Small intestine (tissue), 7 donors: ENCODE measurements around the gene VIT. TPM values are rescaled to one million over a fixed set of nuclear protein-coding genes. Genes with fewer than 3 reads are reported as not detected.
A peak's percentile ranks its signal among the peaks of the same experiment; 100 is the strongest.

Experiments used
- DNase-seq, 2 donors: peaks; one replicate each; pipeline versions ENCODE4 v3.0.0 to v3.0.0-alpha.2; 2013
- FAIRE-seq: peaks from 2 replicates; lab custom pipeline; 2012; peaks lifted over from hg19 to GRCh38; lab: Jason Lieb, UNC
- H3K27ac ChIP-seq, 3 donors: one replicate each; pipeline ENCODE4 v1.5.1; 2013; ENCODE audit warnings: low read length in 2 of 3, mild to moderate bottlenecking in 2 of 3, control low read depth in 1 of 3, inconsistent platforms in 1 of 3, low read depth in 1 of 3, moderate library complexity in 1 of 3
- H3K27me3 ChIP-seq, 3 donors: one replicate each; pipeline ENCODE4 v1.6.1; 2013; ENCODE audit warnings: low read length in 3 of 3, inconsistent platforms in 1 of 3; ENCODE audit not compliant: control insufficient read depth in 3 of 3, insufficient read depth in 3 of 3
- H3K36me3 ChIP-seq, 3 donors: one replicate each; pipeline ENCODE4 v1.6.1; 2013; ENCODE audit warnings: low read length in 3 of 3, inconsistent platforms in 1 of 3, low read depth in 1 of 3, mild to moderate bottlenecking in 1 of 3, moderate library complexity in 1 of 3; ENCODE audit not compliant: control insufficient read depth in 3 of 3, insufficient read depth in 2 of 3
- H3K4me1 ChIP-seq, 3 donors: one replicate each; pipeline ENCODE4 v1.6.1; 2013; ENCODE audit warnings: low read length in 2 of 3, inconsistent platforms in 1 of 3, low read depth in 1 of 3, mild to moderate bottlenecking in 1 of 3, moderate library complexity in 1 of 3; ENCODE audit not compliant: control insufficient read depth in 3 of 3, insufficient read depth in 2 of 3
- H3K4me3 ChIP-seq, 3 donors: one replicate each; pipeline ENCODE4 v1.5.1; 2013; ENCODE audit warnings: low read length in 3 of 3, control low read depth in 1 of 3, inconsistent platforms in 1 of 3, low read depth in 1 of 3, mild to moderate bottlenecking in 1 of 3, moderate library complexity in 1 of 3
- H3K9me3 ChIP-seq, 2 donors: one replicate each; pipeline ENCODE4 v1.6.1; 2013; ENCODE audit warnings: low read depth in 1 of 2, low read length in 1 of 2; ENCODE audit not compliant: control insufficient read depth in 2 of 2, insufficient read depth in 1 of 2
- WGBS, 3 donors: extraction: QIAGEN DNeasy Blood & Tissue Kit; methylation state at CpG; one replicate each; pipeline ENCODE4 v1.1.7; 2013; 5-methylcytosine and 5-hydroxymethylcytosine counted together
- polyA plus RNA-seq, 4 donors: library from polyadenylated mRNA; stranded (reverse) in 3 of 4; unstranded in 1 of 4; fragments of 200-250 nt in 3 of 4; fragments of 120-200 nt in 1 of 4; gene quantifications; one replicate each; pipeline versions ENCODE4 v1.2.1 to v1.2.3, GENCODE V29; 2013
- donor health status: healthy with polysubstance abuse.
- donor health status: control.
- donor health status: control.
- donor health status: Bipolar disorder and iron deficiency.
- donor health status: healthy.

Gene VIT
- polyA plus RNA-seq, 4 donors, result 0.28 to 7.5 TPM; not detected in 2

DNA sequence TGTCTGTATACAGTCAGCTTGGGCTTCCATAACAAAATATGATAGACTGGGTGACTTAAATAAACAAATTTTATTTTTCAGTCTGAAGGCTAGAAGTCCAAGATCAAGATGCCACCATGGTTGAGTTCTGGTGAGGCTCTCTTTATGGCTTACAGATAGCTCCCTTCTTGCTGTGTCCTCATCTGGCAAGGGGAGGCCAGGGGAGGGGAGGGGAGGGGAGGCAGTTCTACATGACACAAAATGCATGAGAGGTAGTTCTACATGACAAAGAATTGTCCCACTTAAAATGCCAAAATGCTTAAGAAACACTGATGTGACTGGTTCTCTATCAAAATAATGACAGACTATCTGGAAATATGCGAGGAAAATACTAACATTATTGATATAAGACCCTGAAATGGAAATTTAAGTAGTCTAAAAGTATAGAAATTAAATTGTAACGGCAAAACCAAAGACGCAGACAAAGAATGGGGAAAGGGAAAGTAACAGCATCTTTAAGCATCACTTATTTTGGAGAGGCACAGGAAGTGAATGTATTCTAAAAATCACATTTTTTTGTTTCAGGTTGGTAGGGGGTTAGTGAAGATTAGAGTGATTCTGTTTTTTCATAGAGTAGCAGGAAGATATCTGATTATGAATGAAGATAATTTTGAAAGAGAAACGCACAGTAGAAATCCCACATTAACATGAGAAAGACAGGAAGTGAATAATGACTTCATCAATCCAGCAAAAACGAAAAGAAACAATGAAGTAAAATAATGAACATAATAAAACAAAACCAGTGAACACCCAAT is 138.4 kb downstream of the VIT start:
- H3K27ac ChIP-seq, result no peak overlapping the region
- H3K36me3 ChIP-seq, result no peaks in the 10 kb centered on the region
- 57 to 58% (median 57%) methylated on average over 5 of the region's 5 CpGs for WGBS, 3 donors
- peaks cover 0 to 2% of the 10 kb centered on the region in 2 donors for H3K9me3 ChIP-seq
- H3K4me3 ChIP-seq, result no peak overlapping the region
- peaks cover 0 to under 1% (median 0%) of the 10 kb centered on the region in 3 donors for H3K4me1 ChIP-seq
- H3K27me3 ChIP-seq, result no peaks in the 10 kb centered on the region
- DNase-seq (no peak), FAIRE-seq (no peak)

GRCh38 chr2:36839976-36840617 is 143.6 kb downstream of the VIT start:
- peak; percentile 37 to 52 for DNase-seq
- Histone ChIP-seq H3K4me3 (no peak overlapping the region), H3K36me3 (peaks cover 0 to 2% (median 0%) of the 10 kb centered on the region in 3 donors), H3K27me3 (no peaks in the 10 kb centered on the region), H3K9me3 (peaks cover 0 to 2% of the 10 kb centered on the region in 2 donors), H3K27ac (no peak overlapping the region), H3K4me1 (peaks cover 0 to 2% (median 0%) of the 10 kb centered on the region in 3 donors)
- 24 to 67% (median 31%) methylated on average over 4 of the region's 4 CpGs for WGBS, 3 donors
- no peak for FAIRE-seq

DNA sequence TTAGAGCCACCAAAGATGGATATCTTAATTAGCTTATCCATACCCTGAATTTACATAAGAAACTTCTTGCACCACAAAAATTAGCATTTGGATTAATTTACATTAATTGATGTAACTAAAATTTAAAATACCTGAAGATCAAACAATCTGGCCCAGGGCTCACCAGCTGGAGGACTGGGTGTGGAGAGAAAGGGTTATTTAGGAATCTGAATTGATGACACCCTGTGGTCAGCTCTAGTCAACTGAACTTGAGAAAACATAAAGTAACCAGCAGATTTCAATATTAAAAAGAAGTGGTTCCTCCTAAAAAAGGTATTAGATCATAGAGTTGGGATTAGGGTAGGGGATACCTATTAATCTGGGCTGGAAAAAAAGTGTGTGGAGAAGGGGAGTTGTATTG is 147.3 kb downstream of the VIT start:
- Histone ChIP-seq H3K27ac (no peak overlapping the region), H3K4me1 (peaks cover 0 to 2% (median 0%) of the 10 kb centered on the region in 3 donors), H3K4me3 (no peak overlapping the region), H3K27me3 (no peaks in the 10 kb centered on the region), H3K36me3 (peaks cover 0 to 2% (median 2%) of the 10 kb centered on the region in 3 donors), H3K9me3 (no peaks in the 10 kb centered on the region)
- FAIRE-seq (no peak), DNase-seq (no peak)

- H3K36me3 ChIP-seq, result peaks cover 2 to 7% (median 2%) of the 10 kb centered on the region in 3 donors
- no peaks in the 10 kb centered on the region for H3K27me3 ChIP-seq
Measured at GRCh38 chr2:36849265-36849664, 152.8 kb downstream of the VIT start.

GRCh38 chr2:36854241-36854640 is 157.7 kb downstream of the VIT start:
- Histone ChIP-seq H3K4me1 (peaks cover 0 to 2% (median 0%) of the 10 kb centered on the region in 3 donors), H3K9me3 (no peaks in the 10 kb centered on the region), H3K36me3 (peaks cover 0 to 19% (median 6%) of the 10 kb centered on the region in 3 donors), H3K27ac (no peak overlapping the region), H3K4me3 (no peak overlapping the region), H3K27me3 (no peaks in the 10 kb centered on the region)
- DNase-seq (no peak), FAIRE-seq (no peak)
- WGBS, 3 donors, result 71 to 86% (median 80%) methylated on average over 2 of the region's 2 CpGs

More at GRCh38 chr2:36849265-36849664, 152.8 kb downstream of the VIT start:
- DNase-seq (no peak), FAIRE-seq (no peak)
- Histone ChIP-seq H3K4me1 (no peaks in the 10 kb centered on the region), H3K9me3 (no peaks in the 10 kb centered on the region), H3K4me3 (no peak overlapping the region), H3K27ac (no peak overlapping the region)
- WGBS, 3 donors, result 97 to 98% (median 97%) methylated on average over 8 of the region's 8 CpGs

- H3K36me3 ChIP-seq, result peaks cover 0 to 19% (median 4%) of the 10 kb centered on the region in 3 donors
- no peak overlapping the region for H3K27ac ChIP-seq
- H3K4me3 ChIP-seq, result no peak overlapping the region
- 98 to 100% (median 100%) methylated on average over 2 of the region's 2 CpGs for WGBS, 3 donors
- DNase-seq, result no peak
- H3K4me1 ChIP-seq, result peaks cover 0 to 3% (median 0%) of the 10 kb centered on the region in 3 donors
- H3K27me3 ChIP-seq, result no peaks in the 10 kb centered on the region
- no peaks in the 10 kb centered on the region for H3K9me3 ChIP-seq
- FAIRE-seq, result peak; percentile 5
Measured at GRCh38 chr2:36855429-36855828, 158.9 kb downstream of the VIT start.

GRCh38 chr2:36857713-36858112 is 161.2 kb downstream of the VIT start:
- 60 to 89% (median 69%) methylated on average over 5 of the region's 5 CpGs for WGBS, 3 donors
- FAIRE-seq, result no peak
- H3K4me3 ChIP-seq, result no peak overlapping the region
- H3K27ac ChIP-seq, result no peak overlapping the region
- no peaks in the 10 kb centered on the region for H3K9me3 ChIP-seq
- H3K36me3 ChIP-seq, result peaks cover 0 to 14% (median 4%) of the 10 kb centered on the region in 3 donors
- H3K4me1 ChIP-seq, result peaks cover 0 to 3% (median 0%) of the 10 kb centered on the region in 3 donors
- no peaks in the 10 kb centered on the region for H3K27me3 ChIP-seq
- DNase-seq, result peak in 1 of 2 donors; percentile 12

- peak overlapping the region in 1 of 3 donors; percentile 73 for H3K27ac ChIP-seq
- no peaks in the 10 kb centered on the region for H3K27me3 ChIP-seq
- H3K4me3 ChIP-seq, result peak overlapping the region in 1 of 3 donors; percentile 4
- no peak for FAIRE-seq
- DNase-seq, result peak; percentile 67
- peaks cover 0 to 3% (median 0%) of the 10 kb centered on the region in 3 donors for H3K4me1 ChIP-seq
- no peaks in the 10 kb centered on the region for H3K9me3 ChIP-seq
- peaks cover 0 to 12% (median 4%) of the 10 kb centered on the region in 3 donors for H3K36me3 ChIP-seq
Measured at GRCh38 chr2:36858551-36859365, 162.3 kb downstream of the VIT start.
